22Rv1 (cell line): Measurements from ENCODE around the gene ACTG1.

Source experiments
- H3K27ac ChIP-seq: fragments of 450-650 bp; 2 replicates; pipeline ENCODE4 v1.5.1; 2017
- CTCF ChIP-seq: fragments of 450-650 bp; IDR thresholded peaks from 2 replicates; pipeline ENCODE4 v1.5.1; 2017; ENCODE audit warnings: mild to moderate bottlenecking
- ZFX ChIP-seq: fragments of 450-650 bp; IDR thresholded peaks from 2 replicates; pipeline ENCODE4 v1.6.1; 2017; ENCODE audit warnings: antibody characterized with exemption, borderline replicate concordance

Gene ACTG1

GRCh38 chr17:81528384-81528650, 15.7 kb upstream of the ACTG1 start:
- H3K27ac ChIP-seq = no peak overlapping the region
- TF ChIP-seq ZFX (no peak), CTCF (no peak)

- TF ChIP-seq ZFX (no peak), CTCF (no peak)
- no peak within 1 kb of the TSS for H3K27ac ChIP-seq
Measured at GRCh38 chr17:81527591-81528383, 15.2 kb upstream of the ACTG1 start, which contains the start of gene FSCN2. Gene FSCN2 (plus strand): TSS chr17:81528377. CDS start chr17:81528532, 155 bp downstream.

- no peak for TF ChIP-seq CTCF
- no peak for TF ChIP-seq ZFX
- H3K27ac ChIP-seq = no peak overlapping the region
Measured at GRCh38 chr17:81526662-81527571, 14.3 kb upstream of the ACTG1 start.

- no peak overlapping the region for H3K27ac ChIP-seq
- TF ChIP-seq ZFX (no peak), CTCF (no peak)
Measured at GRCh38 chr17:81524865-81525159, 12.2 kb upstream of the ACTG1 start.

- TF ChIP-seq ZFX (no peak), CTCF (no peak)
Measured at GRCh38 chr17:81524039-81524864, 11.7 kb upstream of the ACTG1 start.

GRCh38 chr17:81523402-81524038, 10.9 kb upstream of the ACTG1 start:
- TF ChIP-seq CTCF (no peak), ZFX (no peak)
- H3K27ac ChIP-seq = no peak overlapping the region

More at GRCh38 chr17:81524039-81524864, 11.7 kb upstream of the ACTG1 start:
- no peak overlapping the region for H3K27ac ChIP-seq
